HepG2 (cell line): Measurements from ENCODE around the gene PTPRU.

Experiments used
- BHLHE40 ChIP-seq: IDR thresholded peaks from 2 replicates; pipeline ENCODE4 v1.6.1; 2011; ENCODE audit warnings: low read length, improper control_type of control experiment
- ELF4 ChIP-seq: sonication (generic); formaldehyde crosslinking; IDR thresholded peaks from 2 replicates; pipeline ENCODE4 v1.5.0; 2020; ENCODE audit warnings: missing genetic modification reagents, mild to moderate bottlenecking, moderate library complexity, borderline replicate concordance
- EP300 ChIP-seq, 3 experiments: sonication (generic) in 1 of 3; formaldehyde crosslinking in 1 of 3; IDR thresholded peaks; 2 replicates each; pipeline versions ENCODE4 v1.5.1 to v1.6.1; 2011 to 2020; ENCODE audit warnings: low read depth in 2 of 3, low read length in 2 of 3, borderline replicate concordance in 1 of 3, improper control_type of control experiment in 1 of 3, mild to moderate bottlenecking in 1 of 3, missing genetic modification reagents in 1 of 3, moderate library complexity in 1 of 3
- ETV6 ChIP-seq: sonication (generic); formaldehyde crosslinking; conservative IDR thresholded peaks from 2 replicates; pipeline ENCODE4 v1.4.0; 2020; ENCODE audit warnings: missing genetic modification reagents
- KLF13 ChIP-seq: sonication (generic); formaldehyde crosslinking; IDR thresholded peaks from 2 replicates; pipeline ENCODE4 v1.4.0; 2020; ENCODE audit warnings: mild to moderate bottlenecking, missing genetic modification reagents
- NFE2L1 ChIP-seq: sonication (generic); formaldehyde crosslinking; IDR thresholded peaks from 2 replicates; pipeline ENCODE4 v1.4.0; 2020; ENCODE audit warnings: missing genetic modification reagents, mild to moderate bottlenecking, borderline replicate concordance
- POLR2A ChIP-seq, 2 experiments: IDR thresholded peaks; 2 replicates each; pipeline ENCODE4 v1.6.1; 2011; ENCODE audit warnings: low read depth in 2 of 2, low read length in 2 of 2, mild to moderate bottlenecking in 1 of 2, moderate library complexity in 1 of 2; ENCODE audit not compliant: insufficient read depth in 1 of 2
- POLR2AphosphoS5 ChIP-seq: IDR thresholded peaks from 2 replicates; pipeline ENCODE4 v1.6.1; 2012; ENCODE audit warnings: low read depth, low read length
- SIN3A ChIP-seq: IDR thresholded peaks from 2 replicates; pipeline ENCODE4 v1.6.1; 2011; ENCODE audit warnings: low read depth, mild to moderate bottlenecking, control low read depth, low read length, borderline replicate concordance
- SP2 ChIP-seq: sonication (generic); formaldehyde crosslinking; IDR thresholded peaks from 2 replicates; pipeline ENCODE4 v1.5.1; 2020; ENCODE audit warnings: mild to moderate bottlenecking, missing genetic modification reagents
- YY1 ChIP-seq: IDR thresholded peaks from 2 replicates; pipeline ENCODE4 v1.6.1; 2011; ENCODE audit warnings: low read length, low read depth, moderate library complexity, mild to moderate bottlenecking; ENCODE audit not compliant: insufficient read depth, insufficient replicate concordance
- ZZZ3 ChIP-seq: sonication (generic); formaldehyde crosslinking; IDR thresholded peaks from 2 replicates; pipeline ENCODE4 v1.4.0; 2020; ENCODE audit warnings: missing genetic modification reagents, mild to moderate bottlenecking, borderline replicate concordance
- TF ChIP-seq, protein P1 (sequence below): sonication (generic); formaldehyde crosslinking; IDR thresholded peaks from 2 replicates; pipeline ENCODE4 v1.5.0; 2020; ENCODE audit warnings: mild to moderate bottlenecking, missing genetic modification reagents, moderate library complexity
- TF ChIP-seq, protein P2 (sequence below): sonication (generic); formaldehyde crosslinking; IDR thresholded peaks from 2 replicates; pipeline ENCODE4 v1.5.0; 2020; ENCODE audit warnings: missing genetic modification reagents

DNA sequence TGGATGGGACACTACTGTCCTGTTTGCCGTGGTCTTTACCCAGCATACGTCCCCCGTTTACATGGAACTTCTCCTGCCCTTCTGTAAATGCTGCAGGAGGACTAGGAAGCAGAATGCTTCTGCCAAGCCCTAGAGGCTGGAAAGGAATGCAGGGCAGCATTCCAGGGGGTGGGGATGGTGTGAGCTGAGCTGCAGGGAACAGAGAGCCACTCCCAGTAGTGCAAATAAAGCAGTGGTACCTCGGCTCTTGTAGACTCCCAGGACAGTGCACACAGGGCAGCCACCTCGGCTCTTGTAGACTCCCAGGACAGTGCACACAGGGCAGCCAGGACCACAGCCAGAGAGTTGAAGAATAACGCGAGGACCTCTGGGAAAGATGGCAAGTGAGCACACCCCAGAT, 35.4 kb downstream of the PTPRU start:
- TF ChIP-seq NFE2L1 (CRISPR knock-in tag): no peak
- no peak for TF ChIP-seq KLF13
- TF ChIP-seq POLR2AphosphoS5: no peak
- TF ChIP-seq SIN3A: no peak
- TF ChIP-seq ZZZ3 (CRISPR knock-in tag): no peak
- no peak for TF ChIP-seq ETV6
- TF ChIP-seq EP300 (IDR thresholded peaks at IDR 0.05; ENCODE audit: low read depth in 2 of 2, low read length in 2 of 2): no peak
- no peak for TF ChIP-seq EP300 (CRISPR knock-in tag; IDR thresholded peaks at IDR 0.05; ENCODE audit: borderline replicate concordance)
- TF ChIP-seq SP2 (CRISPR knock-in tag): no peak
- no peak for TF ChIP-seq ELF4
- TF ChIP-seq POLR2A (IDR thresholded peaks at IDR 0.05; ENCODE audit: insufficient read depth in 1 of 2, low read depth in 2 of 2, low read length in 2 of 2): no peak
- TF ChIP-seq, protein P1, sequence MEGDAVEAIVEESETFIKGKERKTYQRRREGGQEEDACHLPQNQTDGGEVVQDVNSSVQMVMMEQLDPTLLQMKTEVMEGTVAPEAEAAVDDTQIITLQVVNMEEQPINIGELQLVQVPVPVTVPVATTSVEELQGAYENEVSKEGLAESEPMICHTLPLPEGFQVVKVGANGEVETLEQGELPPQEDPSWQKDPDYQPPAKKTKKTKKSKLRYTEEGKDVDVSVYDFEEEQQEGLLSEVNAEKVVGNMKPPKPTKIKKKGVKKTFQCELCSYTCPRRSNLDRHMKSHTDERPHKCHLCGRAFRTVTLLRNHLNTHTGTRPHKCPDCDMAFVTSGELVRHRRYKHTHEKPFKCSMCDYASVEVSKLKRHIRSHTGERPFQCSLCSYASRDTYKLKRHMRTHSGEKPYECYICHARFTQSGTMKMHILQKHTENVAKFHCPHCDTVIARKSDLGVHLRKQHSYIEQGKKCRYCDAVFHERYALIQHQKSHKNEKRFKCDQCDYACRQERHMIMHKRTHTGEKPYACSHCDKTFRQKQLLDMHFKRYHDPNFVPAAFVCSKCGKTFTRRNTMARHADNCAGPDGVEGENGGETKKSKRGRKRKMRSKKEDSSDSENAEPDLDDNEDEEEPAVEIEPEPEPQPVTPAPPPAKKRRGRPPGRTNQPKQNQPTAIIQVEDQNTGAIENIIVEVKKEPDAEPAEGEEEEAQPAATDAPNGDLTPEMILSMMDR (CRISPR knock-in tag): no peak
- TF ChIP-seq, protein P2, sequence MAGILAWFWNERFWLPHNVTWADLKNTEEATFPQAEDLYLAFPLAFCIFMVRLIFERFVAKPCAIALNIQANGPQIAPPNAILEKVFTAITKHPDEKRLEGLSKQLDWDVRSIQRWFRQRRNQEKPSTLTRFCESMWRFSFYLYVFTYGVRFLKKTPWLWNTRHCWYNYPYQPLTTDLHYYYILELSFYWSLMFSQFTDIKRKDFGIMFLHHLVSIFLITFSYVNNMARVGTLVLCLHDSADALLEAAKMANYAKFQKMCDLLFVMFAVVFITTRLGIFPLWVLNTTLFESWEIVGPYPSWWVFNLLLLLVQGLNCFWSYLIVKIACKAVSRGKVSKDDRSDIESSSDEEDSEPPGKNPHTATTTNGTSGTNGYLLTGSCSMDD (CRISPR knock-in tag): no peak
- no peak for TF ChIP-seq BHLHE40
- no peak for TF ChIP-seq YY1
